Thoracic aorta (tissue), 2 donors: ENCODE data around the gene CTNNA3. TPM values are rescaled to one million over a fixed set of nuclear protein-coding genes. Genes with fewer than 3 reads are reported as not detected.

Source experiments
- ATAC-seq: fragments of 150-250 bp; one replicate; pipeline ENCODE4 v1.8.0; 2017; ENCODE audit warnings: low read depth; ENCODE audit not compliant: insufficient number of reproducible peaks, low FRiP score
- DNase-seq: peaks from one replicate; pipeline ENCODE4 v3.0.0-alpha.2; 2020; ENCODE audit warnings: low spot score
- H3K27ac ChIP-seq, 2 donors: fragments of 200-600 bp; sonication (generic); 1 replicate in 1 of 2; 2 replicates in 1 of 2; pipeline ENCODE4 v1.5.1; 2016; ENCODE audit warnings: mild to moderate bottlenecking in 2 of 2, moderate library complexity in 2 of 2
- H3K27me3 ChIP-seq: fragments of 200-600 bp; sonication (generic); replicated peaks from 2 replicates; pipeline ENCODE4 v1.6.0; 2016; ENCODE audit warnings: mild to moderate bottlenecking; ENCODE audit not compliant: insufficient read depth
- H3K36me3 ChIP-seq: fragments of 200-600 bp; sonication (generic); one replicate; pipeline ENCODE4 v1.5.1; 2016
- H3K4me1 ChIP-seq, 2 donors: fragments of 200-600 bp; sonication (generic); 1 replicate in 1 of 2; 2 replicates in 1 of 2; pipeline versions ENCODE4 v1.5.1 to v1.6.0; 2016; ENCODE audit warnings: low read depth in 2 of 2, mild to moderate bottlenecking in 1 of 2; ENCODE audit not compliant: control insufficient read depth in 1 of 2
- H3K4me3 ChIP-seq: fragments of 200-600 bp; sonication (generic); 2 replicates; pipeline ENCODE4 v1.5.1; 2016; ENCODE audit warnings: mild to moderate bottlenecking
- H3K9me3 ChIP-seq: fragments of 200-600 bp; sonication (generic); 2 replicates; pipeline ENCODE4 v1.5.1; 2016
- total RNA-seq, 2 donors: library from RNA; depleted of rRNA; stranded (reverse); fragments of >200 nt; gene quantifications; one replicate each; pipeline versions ENCODE4 v1.1.0 to v1.2.3, GENCODE V29; 2016
- TF ChIP-seq, protein P1 (sequence below): fragments of 200-600 bp; sonication (generic); IDR thresholded peaks from one replicate; pipeline ENCODE4 v1.5.1; 2019; ENCODE audit warnings: antibody characterized with exemption

The CTNNA3 gene
- total RNA-seq, 2 donors from 2014 or later: 0.95 to 1.2 TPM

- H3K36me3 ChIP-seq: no peaks in the 10 kb centered on the region
- no peak overlapping the region for H3K4me3 ChIP-seq
- no peaks in the 10 kb centered on the region for H3K4me1 ChIP-seq
- no peaks in the 10 kb centered on the region for H3K27me3 ChIP-seq
- H3K27ac ChIP-seq: no peak overlapping the region
- ATAC-seq: no peak
- TF ChIP-seq, protein P1, sequence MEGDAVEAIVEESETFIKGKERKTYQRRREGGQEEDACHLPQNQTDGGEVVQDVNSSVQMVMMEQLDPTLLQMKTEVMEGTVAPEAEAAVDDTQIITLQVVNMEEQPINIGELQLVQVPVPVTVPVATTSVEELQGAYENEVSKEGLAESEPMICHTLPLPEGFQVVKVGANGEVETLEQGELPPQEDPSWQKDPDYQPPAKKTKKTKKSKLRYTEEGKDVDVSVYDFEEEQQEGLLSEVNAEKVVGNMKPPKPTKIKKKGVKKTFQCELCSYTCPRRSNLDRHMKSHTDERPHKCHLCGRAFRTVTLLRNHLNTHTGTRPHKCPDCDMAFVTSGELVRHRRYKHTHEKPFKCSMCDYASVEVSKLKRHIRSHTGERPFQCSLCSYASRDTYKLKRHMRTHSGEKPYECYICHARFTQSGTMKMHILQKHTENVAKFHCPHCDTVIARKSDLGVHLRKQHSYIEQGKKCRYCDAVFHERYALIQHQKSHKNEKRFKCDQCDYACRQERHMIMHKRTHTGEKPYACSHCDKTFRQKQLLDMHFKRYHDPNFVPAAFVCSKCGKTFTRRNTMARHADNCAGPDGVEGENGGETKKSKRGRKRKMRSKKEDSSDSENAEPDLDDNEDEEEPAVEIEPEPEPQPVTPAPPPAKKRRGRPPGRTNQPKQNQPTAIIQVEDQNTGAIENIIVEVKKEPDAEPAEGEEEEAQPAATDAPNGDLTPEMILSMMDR: no peak
- no peak for DNase-seq
- H3K9me3 ChIP-seq: no peaks in the 10 kb centered on the region
Measured at GRCh38 chr10:66098595-66099480, 1597.2 kb downstream of the CTNNA3 start.

DNA sequence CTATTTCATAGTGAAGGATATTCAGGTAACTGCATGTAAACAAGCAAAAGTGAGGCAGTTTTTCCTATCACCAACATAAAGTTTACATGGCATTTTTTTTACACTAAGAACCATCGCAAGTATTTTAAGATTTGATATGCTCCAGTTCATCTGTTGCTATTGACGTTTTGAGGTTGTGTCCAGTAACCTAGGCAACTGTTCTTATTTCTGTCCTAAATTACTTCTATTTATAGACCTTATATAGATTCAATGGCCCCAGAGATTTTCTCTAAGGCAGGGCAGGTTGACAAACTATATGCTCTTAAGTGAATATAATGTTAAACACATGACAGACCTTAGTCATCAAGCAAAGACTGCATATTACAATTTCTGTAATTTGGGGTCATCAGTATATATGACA, 1600.4 kb downstream of the CTNNA3 start:
- H3K4me3 ChIP-seq: no peak overlapping the region
- H3K9me3 ChIP-seq: no peaks in the 10 kb centered on the region
- H3K4me1 ChIP-seq: no peaks in the 10 kb centered on the region
- TF ChIP-seq, protein P1: no peak
- DNase-seq: no peak
- no peaks in the 10 kb centered on the region for H3K36me3 ChIP-seq
- no peak for ATAC-seq
- H3K27me3 ChIP-seq: no peaks in the 10 kb centered on the region
- no peak overlapping the region for H3K27ac ChIP-seq

- Histone ChIP-seq H3K4me1 (no peaks in the 10 kb centered on the region), H3K27ac (no peak overlapping the region), H3K4me3 (no peak overlapping the region), H3K27me3 (no peaks in the 10 kb centered on the region), H3K9me3 (no peaks in the 10 kb centered on the region), H3K36me3 (no peaks in the 10 kb centered on the region)
- ATAC-seq (no peak), DNase-seq (no peak)
- TF ChIP-seq, protein P1: no peak
Measured at GRCh38 chr10:66085906-66086305, 1610.1 kb downstream of the CTNNA3 start.

GRCh38 chr10:66071907-66072306, 1624.1 kb downstream of the CTNNA3 start:
- Histone ChIP-seq H3K27ac (no peak overlapping the region), H3K27me3 (no peaks in the 10 kb centered on the region), H3K9me3 (no peaks in the 10 kb centered on the region), H3K4me3 (no peak overlapping the region), H3K36me3 (no peaks in the 10 kb centered on the region), H3K4me1 (no peaks in the 10 kb centered on the region)
- no peak for ATAC-seq
- TF ChIP-seq, protein P1: no peak
- no peak for DNase-seq

GRCh38 chr10:66058594-66058993, 1637.4 kb downstream of the CTNNA3 start:
- no peaks in the 10 kb centered on the region for H3K36me3 ChIP-seq
- no peaks in the 10 kb centered on the region for H3K27me3 ChIP-seq
- no peak for DNase-seq
- no peaks in the 10 kb centered on the region for H3K9me3 ChIP-seq
- ATAC-seq: no peak
- H3K4me3 ChIP-seq: no peak overlapping the region
- H3K27ac ChIP-seq: no peak overlapping the region
- H3K4me1 ChIP-seq: no peaks in the 10 kb centered on the region
- TF ChIP-seq, protein P1: no peak
